HepG2 (cell line): ENCODE data around the gene SLCO2A1. TPM values are rescaled to one million over a fixed set of nuclear protein-coding genes. Genes with fewer than 3 reads are reported as not detected.

Experiments
- ATAC-seq: fragments of 200-7000 bp; cut with Tn5 transposase; 3 replicates; pipeline ENCODE4 v1.9.1; 2020; ENCODE audit warnings: mild to moderate bottlenecking, moderate library complexity
- BruUV-seq: library from RNA; stranded (reverse); fragments of 400-500 nt; replicated peaks from 2 replicates; lab custom pipeline; 2021; lab: Mats Ljungman, UMichigan
- CTCF ChIA-PET: fragments of 300-600 bp; formaldehyde crosslinking; extraction: SDS; loops from one replicate; lab custom pipeline; 2021; ENCODE audit warnings: low total read pairs, inconsistent platforms, low intra/inter-chr PET ratio; lab: Yijun Ruan, JAX
- POLR2A ChIA-PET: fragments of 350-600 bp; sonication (Branson Sonifier 250); formaldehyde crosslinking; loops from one replicate; lab custom pipeline; 2020; ENCODE audit warnings: antibody characterized with exemption, inconsistent platforms; lab: Yijun Ruan, JAX
- DNase-seq: peaks from one replicate; pipeline ENCODE4 v3.0.0-alpha.2; 2015; ENCODE audit warnings: low spot score
- FAIRE-seq: peaks from 3 replicates; lab custom pipeline; 2011; peaks lifted over from hg19 to GRCh38; lab: Jason Lieb, UNC
- H2AFZ ChIP-seq: one replicate; pipeline ENCODE4 v1.6.1; 2011; ENCODE audit warnings: low read length, inconsistent platforms
- H3K27ac ChIP-seq: fragments of 300-600 bp; 3 replicates; pipeline ENCODE4 v1.8.0; 2011; ENCODE audit warnings: mixed run types, mild to moderate bottlenecking, mixed read lengths, low read length, inconsistent platforms; ENCODE audit not compliant: insufficient read depth; ENCODE audit errors: extremely low read length
- H3K27me3 ChIP-seq, 2 experiments: fragments of 200-600 bp in 1 of 2; 2 replicates in 1 of 2; 3 replicates in 1 of 2; pipeline versions ENCODE4 v1.6.0 to v1.8.0; 2011; ENCODE audit warnings: low read length in 2 of 2, mild to moderate bottlenecking in 2 of 2, moderate library complexity in 2 of 2, inconsistent platforms in 1 of 2; ENCODE audit not compliant: insufficient read depth in 2 of 2, control insufficient read depth in 1 of 2
- H3K36me3 ChIP-seq, 2 experiments: fragments of 200-600 bp in 1 of 2; replicated peaks in 1 of 2; 2 replicates in 1 of 2; 3 replicates in 1 of 2; pipeline versions ENCODE4 v1.5.1 to v1.8.0; 2011; ENCODE audit warnings: low read length in 2 of 2, inconsistent platforms in 1 of 2; ENCODE audit not compliant: insufficient read depth in 2 of 2, control insufficient read depth in 1 of 2
- H3K4me1 ChIP-seq: 2 replicates; pipeline ENCODE4 v1.5.1; 2012; ENCODE audit warnings: low read length, inconsistent platforms; ENCODE audit not compliant: insufficient read depth
- H3K4me2 ChIP-seq: 2 replicates; pipeline ENCODE4 v1.6.0; 2011; ENCODE audit warnings: low read depth, low read length, inconsistent platforms
- H3K4me3 ChIP-seq, 3 experiments: fragments of 200-600 bp in 1 of 3; sonication (generic), shearing (Covaris generic) in 1 of 3; replicated peaks in 1 of 3; 2 replicates each; pipeline ENCODE4 v1.5.1; 2011 to 2016; ENCODE audit warnings: low read length in 3 of 3, inconsistent platforms in 2 of 3, low read depth in 2 of 3, mild to moderate bottlenecking in 2 of 3, control low read depth in 1 of 3, mixed read lengths in 1 of 3; ENCODE audit not compliant: insufficient read depth in 1 of 3
- H3K79me2 ChIP-seq: one replicate; pipeline ENCODE4 v1.6.1; 2011; ENCODE audit warnings: low read length, inconsistent platforms; ENCODE audit not compliant: insufficient read depth
- H3K9ac ChIP-seq: 2 replicates; pipeline ENCODE4 v1.6.0; 2011; ENCODE audit warnings: mild to moderate bottlenecking, low read depth, low read length, inconsistent platforms; ENCODE audit not compliant: insufficient read depth
- H3K9me3 ChIP-seq: 2 replicates; pipeline ENCODE4 v1.5.1; 2012; ENCODE audit warnings: mild to moderate bottlenecking, low read length
- H4K20me1 ChIP-seq: 2 replicates; pipeline ENCODE4 v1.6.0; 2011; ENCODE audit warnings: inconsistent platforms, mild to moderate bottlenecking, low read length, moderate library complexity; ENCODE audit not compliant: insufficient read depth
- ATM ChIP-seq: fragments of 450-650 bp; IDR thresholded peaks from 2 replicates; pipeline ENCODE4 v1.7.1; 2017; ENCODE audit warnings: mild to moderate bottlenecking, borderline replicate concordance
- HCFC1 ChIP-seq: fragments of 150-350 bp; IDR thresholded peaks from 2 replicates; pipeline ENCODE4 v1.6.1; 2014; ENCODE audit warnings: low read depth, low read length
- HOXA5 ChIP-seq: sonication (generic); formaldehyde crosslinking; IDR thresholded peaks from 2 replicates; pipeline ENCODE4 v1.4.0; 2020; ENCODE audit warnings: missing genetic modification reagents
- KLF11 ChIP-seq: IDR thresholded peaks from 2 replicates; pipeline ENCODE4 v1.6.1; 2016; ENCODE audit warnings: missing compliant biosample characterization
- KMT2B ChIP-seq: IDR thresholded peaks from 2 replicates; pipeline ENCODE4 v1.6.1; 2016; ENCODE audit warnings: missing genetic modification reagents, missing compliant biosample characterization
- NR3C1 ChIP-seq: sonication (generic); formaldehyde crosslinking; IDR thresholded peaks from 2 replicates; pipeline ENCODE4 v1.4.0; 2020; ENCODE audit warnings: missing genetic modification reagents
- PAWR ChIP-seq: sonication (generic); formaldehyde crosslinking; IDR thresholded peaks from 2 replicates; pipeline ENCODE4 v1.4.0; 2020; ENCODE audit warnings: missing genetic modification reagents, mild to moderate bottlenecking, borderline replicate concordance
- PRPF4 ChIP-seq: fragments of 200-400 bp; formaldehyde crosslinking; IDR thresholded peaks from 2 replicates; pipeline ENCODE4 v1.6.1; 2016; ENCODE audit warnings: low read length, low read depth; ENCODE audit not compliant: poor library complexity, severe bottlenecking
- ZFP37 ChIP-seq: sonication (generic); formaldehyde crosslinking; IDR thresholded peaks from 2 replicates; pipeline ENCODE4 v1.4.0; 2020; ENCODE audit warnings: missing genetic modification reagents, borderline replicate concordance
- ZKSCAN5 ChIP-seq: sonication (generic); formaldehyde crosslinking; IDR thresholded peaks from 2 replicates; pipeline ENCODE4 v1.5.1; 2020; ENCODE audit warnings: mild to moderate bottlenecking, missing genetic modification reagents
- ZNF160 ChIP-seq: sonication (generic); formaldehyde crosslinking; IDR thresholded peaks from 2 replicates; pipeline ENCODE4 v1.8.0; 2022; ENCODE audit warnings: mild to moderate bottlenecking, inconsistent platforms, missing genetic modification reagents
- ZNF550 ChIP-seq: sonication (generic); formaldehyde crosslinking; IDR thresholded peaks from 2 replicates; pipeline ENCODE4 v1.4.0; 2020; ENCODE audit warnings: mild to moderate bottlenecking, missing genetic modification reagents, borderline replicate concordance
- ZNF562 ChIP-seq: sonication (generic); formaldehyde crosslinking; IDR thresholded peaks from 2 replicates; pipeline ENCODE4 v1.8.0; 2022; ENCODE audit warnings: missing genetic modification reagents, borderline replicate concordance
- ZNF766 ChIP-seq: sonication (generic); formaldehyde crosslinking; IDR thresholded peaks from 2 replicates; pipeline ENCODE4 v1.5.0; 2020; ENCODE audit warnings: missing genetic modification reagents, borderline replicate concordance
- ZNF879 ChIP-seq: sonication (generic); formaldehyde crosslinking; IDR thresholded peaks from 2 replicates; pipeline ENCODE4 v1.8.1; 2023; ENCODE audit warnings: missing genetic modification reagents
- WGBS: methylation state at CpG from one replicate; pipeline ENCODE4 v1.1.6; 2017; ENCODE audit warnings: low lambda C conversion rate; 5-methylcytosine and 5-hydroxymethylcytosine counted together
- in situ Hi-C: cut with HindIII; loops from 2 replicates; pipeline ENCODE4 v1.10.0; 2017; ENCODE audit warnings: low pct_unique_long_range_greater_than_20kb; ENCODE audit not compliant: extremely low pct_ligation_motif_present
- intact Hi-C: fragments of 100-400 bp; cut with micrococcal nuclease; formaldehyde crosslinking; loops from one replicate; pipeline ENCODE4 v1.10.0; 2022; ENCODE audit not compliant: unreplicated experiment
- polyA plus RNA-seq, 8 experiments: library from polyadenylated mRNA; depleted of rRNA in 3 of 8; stranded (reverse) in 7 of 8; unstranded in 1 of 8; fragments of >200 nt; fragmentation: Illumina TruSeq in 4 of 8; extraction: Trizol in 4 of 8; gene quantifications; 2 replicates each; pipeline versions ENCODE4 v1.2.1 to v1.2.3, GENCODE V29; 2011 to 2016; ENCODE audit warnings: low read depth in 4 of 8, missing spikeins in 1 of 8, mixed read lengths in 1 of 8; ENCODE audit not compliant: insufficient read depth in 1 of 8
- total RNA-seq, 5 experiments: library from RNA; depleted of rRNA; stranded (reverse); fragments of >200 nt; fragmentation: Illumina TruSeq; extraction: Trizol; gene quantifications; 2 replicates each; pipeline ENCODE4 v1.2.3, GENCODE V29; 2016; ENCODE audit warnings: low read depth in 1 of 5
- TF ChIP-seq, protein P1 (sequence below): sonication (generic); formaldehyde crosslinking; conservative IDR thresholded peaks from 2 replicates; pipeline ENCODE4 v1.8.1; 2023; ENCODE audit warnings: missing genetic modification reagents
- TF ChIP-seq, protein P2 (sequence below): sonication (generic); formaldehyde crosslinking; IDR thresholded peaks from 2 replicates; pipeline ENCODE4 v1.4.0; 2020; ENCODE audit warnings: missing genetic modification reagents
- TF ChIP-seq, protein P3 (sequence below): sonication (generic); formaldehyde crosslinking; IDR thresholded peaks from 2 replicates; pipeline ENCODE4 v1.4.0; 2020; ENCODE audit warnings: mild to moderate bottlenecking, missing genetic modification reagents
- TF ChIP-seq, protein P4 (sequence below): sonication (generic); formaldehyde crosslinking; conservative IDR thresholded peaks from 2 replicates; pipeline ENCODE4 v1.4.0; 2020; ENCODE audit warnings: missing genetic modification reagents
- TF ChIP-seq, protein P5 (sequence below), 2 experiments: fragments of 450-650 bp in 1 of 2; sonication (generic) in 1 of 2; formaldehyde crosslinking; IDR thresholded peaks; 2 replicates each; pipeline versions ENCODE4 v1.5.0 to v1.8.0; 2020 to 2022; ENCODE audit warnings: mild to moderate bottlenecking in 1 of 2, missing genetic modification reagents in 1 of 2

SLCO2A1 gene
- total and polyA plus RNA-seq, 2 of the 13 experiments (the other 11 are each of a cell fraction or from before 2014, with no cell fraction given): 0.04 TPM; not detected in 1

DNA sequence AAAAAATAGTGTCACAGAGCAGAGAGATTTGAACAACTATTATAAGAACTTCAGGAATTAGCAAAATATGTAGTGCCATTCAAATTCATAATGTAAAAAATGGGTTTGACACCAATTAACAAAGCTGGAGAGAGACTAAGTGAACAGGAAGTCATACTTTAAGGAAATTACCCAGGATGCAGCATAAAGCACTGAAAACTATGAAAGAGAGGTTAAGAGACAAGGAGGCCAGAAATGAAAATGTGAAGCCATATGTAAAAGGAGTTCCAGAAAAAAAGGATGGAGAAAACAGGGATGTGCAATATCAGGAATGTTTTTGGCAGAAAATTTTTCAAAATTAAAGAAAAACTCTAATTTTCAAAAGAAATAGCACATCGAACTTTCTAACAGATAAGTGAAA, 57.6 kb downstream of the SLCO2A1 start (continued):
- TF ChIP-seq, protein P1, sequence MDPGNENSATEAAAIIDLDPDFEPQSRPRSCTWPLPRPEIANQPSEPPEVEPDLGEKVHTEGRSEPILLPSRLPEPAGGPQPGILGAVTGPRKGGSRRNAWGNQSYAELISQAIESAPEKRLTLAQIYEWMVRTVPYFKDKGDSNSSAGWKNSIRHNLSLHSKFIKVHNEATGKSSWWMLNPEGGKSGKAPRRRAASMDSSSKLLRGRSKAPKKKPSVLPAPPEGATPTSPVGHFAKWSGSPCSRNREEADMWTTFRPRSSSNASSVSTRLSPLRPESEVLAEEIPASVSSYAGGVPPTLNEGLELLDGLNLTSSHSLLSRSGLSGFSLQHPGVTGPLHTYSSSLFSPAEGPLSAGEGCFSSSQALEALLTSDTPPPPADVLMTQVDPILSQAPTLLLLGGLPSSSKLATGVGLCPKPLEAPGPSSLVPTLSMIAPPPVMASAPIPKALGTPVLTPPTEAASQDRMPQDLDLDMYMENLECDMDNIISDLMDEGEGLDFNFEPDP: no peak
- no peak for TF ChIP-seq PAWR
- TF ChIP-seq, protein P2, sequence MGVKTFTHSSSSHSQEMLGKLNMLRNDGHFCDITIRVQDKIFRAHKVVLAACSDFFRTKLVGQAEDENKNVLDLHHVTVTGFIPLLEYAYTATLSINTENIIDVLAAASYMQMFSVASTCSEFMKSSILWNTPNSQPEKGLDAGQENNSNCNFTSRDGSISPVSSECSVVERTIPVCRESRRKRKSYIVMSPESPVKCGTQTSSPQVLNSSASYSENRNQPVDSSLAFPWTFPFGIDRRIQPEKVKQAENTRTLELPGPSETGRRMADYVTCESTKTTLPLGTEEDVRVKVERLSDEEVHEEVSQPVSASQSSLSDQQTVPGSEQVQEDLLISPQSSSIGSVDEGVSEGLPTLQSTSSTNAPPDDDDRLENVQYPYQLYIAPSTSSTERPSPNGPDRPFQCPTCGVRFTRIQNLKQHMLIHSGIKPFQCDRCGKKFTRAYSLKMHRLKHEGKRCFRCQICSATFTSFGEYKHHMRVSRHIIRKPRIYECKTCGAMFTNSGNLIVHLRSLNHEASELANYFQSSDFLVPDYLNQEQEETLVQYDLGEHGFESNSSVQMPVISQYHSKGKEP (CRISPR knock-in tag): no peak
- no peak for TF ChIP-seq HOXA5 (CRISPR knock-in tag)

DNA sequence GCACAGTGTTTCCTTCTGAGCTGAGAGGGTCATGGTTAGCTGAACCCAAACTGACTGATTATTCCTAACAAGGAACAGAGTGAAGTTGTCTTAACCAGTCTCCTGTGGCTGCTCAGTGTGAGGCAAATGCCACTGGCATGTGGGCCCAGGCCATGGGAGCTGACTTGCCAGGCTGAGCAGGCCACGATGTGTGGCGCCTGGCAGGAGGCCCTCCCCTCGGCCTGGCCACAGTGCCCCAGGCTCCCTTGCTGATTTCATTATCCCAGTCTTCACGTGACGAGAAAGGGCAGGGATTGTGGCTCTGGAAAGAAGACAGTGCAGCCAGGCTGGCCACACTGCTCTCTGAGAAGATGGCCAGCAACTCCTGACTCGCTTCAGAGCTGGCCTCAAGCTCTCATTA, 58.8 kb downstream of the SLCO2A1 start:
- TF ChIP-seq ZNF766 (no peak), ZNF562 (CRISPR knock-in tag) (no peak), KMT2B (CRISPR knock-in tag) (no peak), KLF11 (CRISPR knock-in tag) (no peak), HCFC1 (no peak), ZKSCAN5 (CRISPR knock-in tag) (no peak), ZFP37 (CRISPR knock-in tag) (no peak), NR3C1 (CRISPR knock-in tag) (no peak), ZNF160 (CRISPR knock-in tag) (no peak), ZNF550 (no peak), ZNF879 (CRISPR knock-in tag) (no peak), PRPF4 (no peak), ATM (no peak)
- TF ChIP-seq, protein P3, sequence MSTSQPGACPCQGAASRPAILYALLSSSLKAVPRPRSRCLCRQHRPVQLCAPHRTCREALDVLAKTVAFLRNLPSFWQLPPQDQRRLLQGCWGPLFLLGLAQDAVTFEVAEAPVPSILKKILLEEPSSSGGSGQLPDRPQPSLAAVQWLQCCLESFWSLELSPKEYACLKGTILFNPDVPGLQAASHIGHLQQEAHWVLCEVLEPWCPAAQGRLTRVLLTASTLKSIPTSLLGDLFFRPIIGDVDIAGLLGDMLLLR (CRISPR knock-in tag): no peak
- TF ChIP-seq, protein P4, sequence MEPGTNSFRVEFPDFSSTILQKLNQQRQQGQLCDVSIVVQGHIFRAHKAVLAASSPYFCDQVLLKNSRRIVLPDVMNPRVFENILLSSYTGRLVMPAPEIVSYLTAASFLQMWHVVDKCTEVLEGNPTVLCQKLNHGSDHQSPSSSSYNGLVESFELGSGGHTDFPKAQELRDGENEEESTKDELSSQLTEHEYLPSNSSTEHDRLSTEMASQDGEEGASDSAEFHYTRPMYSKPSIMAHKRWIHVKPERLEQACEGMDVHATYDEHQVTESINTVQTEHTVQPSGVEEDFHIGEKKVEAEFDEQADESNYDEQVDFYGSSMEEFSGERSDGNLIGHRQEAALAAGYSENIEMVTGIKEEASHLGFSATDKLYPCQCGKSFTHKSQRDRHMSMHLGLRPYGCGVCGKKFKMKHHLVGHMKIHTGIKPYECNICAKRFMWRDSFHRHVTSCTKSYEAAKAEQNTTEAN: no peak
- TF ChIP-seq, protein P5, sequence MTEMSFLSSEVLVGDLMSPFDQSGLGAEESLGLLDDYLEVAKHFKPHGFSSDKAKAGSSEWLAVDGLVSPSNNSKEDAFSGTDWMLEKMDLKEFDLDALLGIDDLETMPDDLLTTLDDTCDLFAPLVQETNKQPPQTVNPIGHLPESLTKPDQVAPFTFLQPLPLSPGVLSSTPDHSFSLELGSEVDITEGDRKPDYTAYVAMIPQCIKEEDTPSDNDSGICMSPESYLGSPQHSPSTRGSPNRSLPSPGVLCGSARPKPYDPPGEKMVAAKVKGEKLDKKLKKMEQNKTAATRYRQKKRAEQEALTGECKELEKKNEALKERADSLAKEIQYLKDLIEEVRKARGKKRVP (CRISPR knock-in tag; IDR thresholded peaks at IDR 0.05): no peak
- POLR2A ChIA-PET: no interaction called here

More for the DNA sequence above, 58.8 kb downstream of the SLCO2A1 start:
- H3K27me3 ChIP-seq: peaks cover 0 to 13% of the 10 kb centered on the region in 2 experiments; a peak in 2 of 5 replicates
- H3K79me2 ChIP-seq: no peaks in the 10 kb centered on the region
- H3K36me3 ChIP-seq: no peaks in the 10 kb centered on the region
- H3K9ac ChIP-seq: no peak overlapping the region
- DNase-seq: no peak
- H3K27ac ChIP-seq: no peak overlapping the region
- intact Hi-C loops: no loop called here
- H3K4me3 ChIP-seq: no peak overlapping the region
- in situ Hi-C loops: no loop called here
- no peak overlapping the region for H3K4me2 ChIP-seq
- CTCF ChIA-PET: no interaction called here
- no peaks in the 10 kb centered on the region for H3K4me1 ChIP-seq
- ATAC-seq: no peak
- H3K9me3 ChIP-seq: no peaks in the 10 kb centered on the region
- 0% methylated on average over 3 of the region's 6 CpGs for WGBS
- no peak overlapping the region for H2AFZ ChIP-seq
- no peak for FAIRE-seq
- no peaks in the 10 kb centered on the region for H4K20me1 ChIP-seq
- no TSS peak for BruUV-seq
